Neuron (in vitro differentiated cells): Measurements from ENCODE around the gene PCK1.

Experiments used
- H2AFZ ChIP-seq: one replicate; pipeline ENCODE4 v1.6.1; 2013; ENCODE audit warnings: low read depth, mild to moderate bottlenecking, inconsistent platforms, low read length, moderate library complexity
- H3K27me3 ChIP-seq: one replicate; pipeline ENCODE4 v1.6.1; 2013; ENCODE audit warnings: low read length; ENCODE audit not compliant: insufficient read depth
- H3K36me3 ChIP-seq: one replicate; pipeline ENCODE4 v1.6.1; 2013; ENCODE audit warnings: low read length; ENCODE audit not compliant: insufficient read depth
- H3K4me1 ChIP-seq: one replicate; pipeline ENCODE4 v1.6.1; 2013; ENCODE audit warnings: low read length; ENCODE audit not compliant: insufficient read depth
- H3K4me3 ChIP-seq: 2 replicates; pipeline ENCODE4 v1.5.1; 2013; ENCODE audit warnings: mild to moderate bottlenecking, low read length, moderate library complexity
- H3K9me3 ChIP-seq: one replicate; pipeline ENCODE4 v1.6.1; 2013; ENCODE audit warnings: low read length

PCK1 gene

DNA sequence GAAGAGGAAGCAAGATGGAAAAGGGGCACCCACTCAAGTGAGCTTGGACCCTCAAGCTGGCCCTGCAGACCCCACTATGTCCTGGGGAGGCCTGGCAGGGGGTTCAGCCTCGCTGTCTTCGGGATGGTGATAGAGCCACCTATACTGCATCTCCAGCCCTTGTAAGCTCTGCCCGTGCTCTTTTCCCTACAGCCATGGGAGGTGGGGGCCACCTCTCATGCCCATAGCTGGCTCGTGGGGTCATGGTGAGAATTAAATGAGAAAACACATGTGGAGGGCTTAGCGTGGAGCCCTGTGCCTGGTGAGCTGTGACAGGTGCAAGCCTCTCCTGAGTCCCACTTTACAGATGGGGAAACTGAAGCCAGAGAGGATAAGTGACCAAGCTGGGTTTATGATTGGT is 27.7 kb downstream of the PCK1 start:
- H3K27me3 ChIP-seq, result peaks cover 6% of the 10 kb centered on the region
- H3K4me1 ChIP-seq, result no peaks in the 10 kb centered on the region
- H3K4me3 ChIP-seq, result no peak overlapping the region
- no peaks in the 10 kb centered on the region for H3K36me3 ChIP-seq
- no peak overlapping the region for H2AFZ ChIP-seq
- no peaks in the 10 kb centered on the region for H3K9me3 ChIP-seq

DNA sequence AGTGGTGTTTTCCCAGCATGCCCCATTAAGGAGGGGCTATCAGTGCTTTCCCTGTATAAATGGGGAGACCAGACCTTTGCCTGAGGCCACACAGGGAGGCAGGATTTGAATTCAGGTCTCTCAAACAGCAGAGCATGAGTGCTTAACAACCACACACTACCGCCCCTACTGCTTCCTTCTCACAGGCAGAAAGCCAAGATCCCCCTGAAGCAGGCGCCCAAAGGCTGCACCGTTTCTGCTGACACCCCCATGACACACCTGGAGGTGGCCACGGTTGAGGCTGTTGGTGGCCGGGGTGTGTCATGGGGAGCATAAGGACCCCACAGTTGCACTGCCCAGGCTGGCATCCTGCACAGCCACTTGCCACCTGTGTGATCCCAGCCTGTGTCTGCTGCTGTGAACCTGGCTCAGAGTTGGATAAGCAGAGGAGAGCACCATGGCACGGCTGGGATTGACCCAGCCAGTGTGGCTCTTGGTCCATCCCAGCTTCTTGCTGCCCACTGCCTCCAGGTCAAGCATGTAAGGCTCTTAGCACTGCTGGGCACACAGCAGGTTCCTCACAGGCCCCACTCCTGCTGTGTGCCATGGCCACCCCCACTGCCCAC is 28.3 kb downstream of the PCK1 start:
- H3K27me3 ChIP-seq, result peaks cover 6% of the 10 kb centered on the region

DNA sequence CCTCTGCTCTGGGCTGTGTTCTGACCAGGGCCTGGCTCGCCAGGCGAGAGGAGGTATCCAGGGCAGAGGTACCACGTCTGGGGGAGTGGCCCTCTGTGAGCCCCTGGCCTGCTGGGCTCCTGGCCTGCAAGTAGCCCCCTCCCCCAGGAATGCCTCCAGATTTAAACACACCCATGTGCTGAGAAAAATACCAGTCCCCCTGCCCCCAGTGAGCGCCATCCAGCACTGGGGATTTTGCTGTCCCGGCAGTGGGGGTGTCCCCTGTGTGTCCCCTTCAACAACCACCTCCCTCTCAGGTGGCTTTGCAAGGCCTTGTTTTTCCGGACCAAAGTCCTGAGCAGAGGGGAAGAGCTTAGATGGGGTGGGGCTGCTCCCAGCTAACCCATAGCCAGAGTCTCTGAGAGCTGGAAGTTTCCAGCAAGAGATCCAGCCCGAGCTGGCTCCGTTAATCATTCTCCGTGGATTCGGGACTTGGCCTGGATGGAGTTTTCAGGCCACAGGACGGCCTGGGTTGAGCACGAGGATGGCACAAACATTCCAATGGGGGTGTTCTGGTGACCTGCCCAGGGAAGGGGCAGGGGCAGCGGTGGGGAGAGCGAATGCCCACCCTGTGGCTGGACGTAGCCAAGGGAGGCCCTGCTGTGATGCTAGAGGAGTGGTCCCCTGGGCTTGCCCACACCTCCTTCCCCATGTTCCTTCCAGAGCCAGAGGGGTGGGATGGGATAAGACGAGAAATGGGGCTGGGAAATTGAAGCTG is 29.0 kb downstream of the PCK1 start:
- H2AFZ ChIP-seq, result no peak overlapping the region
- no peaks in the 10 kb centered on the region for H3K36me3 ChIP-seq
- H3K4me1 ChIP-seq, result no peaks in the 10 kb centered on the region
- H3K9me3 ChIP-seq, result no peaks in the 10 kb centered on the region
- H3K27me3 ChIP-seq, result peaks cover 10% of the 10 kb centered on the region
- no peak overlapping the region for H3K4me3 ChIP-seq

More for the DNA sequence above, 28.3 kb downstream of the PCK1 start:
- no peaks in the 10 kb centered on the region for H3K36me3 ChIP-seq
- no peaks in the 10 kb centered on the region for H3K4me1 ChIP-seq
- no peak overlapping the region for H2AFZ ChIP-seq
- no peak overlapping the region for H3K4me3 ChIP-seq
- no peaks in the 10 kb centered on the region for H3K9me3 ChIP-seq

DNA sequence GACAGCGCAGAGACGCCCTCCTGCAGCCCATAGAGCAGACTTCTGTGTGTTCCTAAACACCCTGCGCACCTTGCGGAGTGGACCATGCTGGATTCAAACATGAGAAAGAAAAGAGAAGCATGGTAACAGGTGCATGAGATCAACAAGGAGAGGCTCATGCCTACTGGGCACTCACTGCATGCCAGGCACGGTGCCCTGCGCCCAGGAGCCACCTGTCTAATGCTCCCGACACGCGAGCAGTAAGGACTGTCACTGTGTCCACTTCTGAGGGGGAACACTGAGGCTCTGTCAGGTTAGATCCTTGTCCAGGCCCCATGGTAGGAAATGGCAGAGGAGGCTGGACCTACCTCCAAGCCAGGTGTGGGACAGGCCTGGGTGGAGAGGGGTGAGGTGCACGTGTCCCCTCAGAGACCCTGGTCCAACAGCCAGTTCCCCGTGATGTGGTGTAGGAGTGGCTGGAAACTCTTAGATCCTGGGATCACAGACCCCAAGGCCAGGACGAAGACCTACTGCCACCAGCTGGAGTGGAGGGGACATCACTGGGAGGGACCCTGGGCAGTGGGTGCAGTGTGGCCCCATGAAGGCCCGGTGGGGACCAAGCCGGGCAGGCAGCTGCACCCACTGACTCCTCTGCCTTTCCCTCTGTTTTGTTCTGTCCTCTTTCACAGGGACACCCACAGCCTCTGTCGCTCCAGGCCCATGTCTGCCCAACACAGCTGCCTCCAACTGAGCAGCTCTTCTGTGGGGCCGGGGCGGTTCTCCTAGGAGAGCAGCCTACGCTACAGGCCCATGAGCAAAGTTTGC is 29.8 kb downstream of the PCK1 start:
- H3K27me3 ChIP-seq, result peaks cover 14% of the 10 kb centered on the region
- H3K9me3 ChIP-seq, result no peaks in the 10 kb centered on the region
- H3K4me3 ChIP-seq, result no peak overlapping the region
- no peak overlapping the region for H2AFZ ChIP-seq
- no peaks in the 10 kb centered on the region for H3K4me1 ChIP-seq
- no peaks in the 10 kb centered on the region for H3K36me3 ChIP-seq

DNA sequence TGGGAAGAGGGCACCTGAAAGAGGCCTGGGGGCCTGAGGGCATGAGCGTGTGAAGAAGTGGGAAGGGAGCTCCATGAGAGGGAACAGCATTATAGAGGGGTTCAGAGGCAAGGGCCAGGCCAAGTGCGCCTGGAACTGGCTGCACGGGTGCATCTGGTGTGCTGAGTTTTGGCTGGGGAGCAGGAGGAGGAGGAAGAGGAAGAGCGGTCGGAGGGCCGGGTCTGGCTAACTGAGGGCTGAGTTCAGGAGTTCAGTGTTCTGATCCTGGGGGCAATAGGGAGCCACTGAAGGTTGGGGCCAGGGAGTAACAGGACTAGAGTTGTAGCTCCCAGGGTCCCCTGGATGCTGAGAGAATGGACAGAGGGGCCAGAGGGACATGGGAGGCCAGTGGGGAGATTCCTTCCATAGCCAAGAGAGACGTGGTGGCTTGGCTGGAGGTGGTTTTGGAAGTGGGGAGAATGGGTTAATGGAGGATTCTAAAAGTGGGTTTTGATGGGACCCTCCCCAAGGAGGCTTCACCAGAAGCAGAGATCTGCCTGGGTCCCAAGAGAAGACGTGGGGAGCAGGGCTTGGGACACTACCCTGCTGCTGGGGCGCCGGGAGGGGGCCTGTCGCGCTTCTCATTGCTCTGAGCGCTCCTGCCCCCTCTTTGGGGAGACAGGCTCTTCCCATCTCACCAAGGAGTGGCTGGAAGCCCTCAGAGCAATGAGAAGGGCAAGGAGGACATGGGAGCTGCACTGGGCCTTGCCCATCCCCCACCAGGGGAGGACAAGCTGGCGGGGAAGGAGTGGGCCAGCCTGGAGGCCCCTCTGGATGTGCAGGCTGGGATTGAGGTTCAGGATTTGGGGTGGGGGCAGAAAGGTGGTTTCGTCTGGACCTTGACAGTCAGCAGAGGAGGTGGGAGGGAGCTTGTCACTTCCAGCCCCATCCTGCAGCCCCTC is 30.6 kb downstream of the PCK1 start:
- H3K9me3 ChIP-seq, result no peaks in the 10 kb centered on the region
- H2AFZ ChIP-seq, result no peak overlapping the region
- H3K4me3 ChIP-seq, result no peak overlapping the region
- H3K27me3 ChIP-seq, result peaks cover 14% of the 10 kb centered on the region
- H3K36me3 ChIP-seq, result no peaks in the 10 kb centered on the region
- H3K4me1 ChIP-seq, result no peaks in the 10 kb centered on the region

DNA sequence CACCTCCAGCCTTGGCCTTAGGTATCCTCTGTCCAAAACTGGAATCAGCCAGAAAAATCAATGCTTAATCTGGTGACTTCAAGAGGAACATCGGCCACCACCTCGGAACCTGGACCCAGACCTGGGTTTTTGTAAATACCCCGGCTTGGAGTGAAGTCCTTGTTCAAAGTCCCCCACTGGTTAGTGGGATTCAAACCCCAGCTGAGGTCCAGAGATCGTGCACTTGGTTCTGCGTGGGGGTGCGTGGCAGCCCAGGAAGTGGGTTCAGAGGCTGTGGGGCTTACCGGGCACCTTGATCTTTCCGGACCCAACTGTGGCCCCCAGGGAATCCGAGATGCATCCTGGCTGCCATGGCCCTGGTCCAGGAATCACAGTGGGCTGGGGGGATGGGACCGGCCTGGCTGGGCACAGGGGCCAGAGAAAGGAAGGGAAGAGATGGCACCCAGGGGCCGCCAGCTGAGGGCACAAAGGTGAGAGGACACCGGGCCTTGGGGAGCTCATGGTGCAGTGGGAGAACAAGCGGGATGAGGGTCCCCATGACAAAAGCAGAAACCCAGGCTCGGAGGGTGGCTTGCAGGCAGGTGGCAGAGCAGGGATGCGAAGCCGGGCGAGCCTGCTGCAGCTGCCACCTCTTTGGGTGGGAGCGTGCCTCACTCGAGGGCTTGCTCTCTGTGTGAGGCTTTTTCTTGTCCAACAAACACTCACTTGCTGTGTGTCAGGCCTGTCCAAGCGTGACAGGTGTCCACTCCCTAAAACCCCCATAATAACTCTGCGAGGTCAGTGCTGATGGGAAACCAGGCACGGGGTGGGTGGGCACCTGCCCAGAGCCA is 31.6 kb downstream of the PCK1 start:
- H3K4me3 ChIP-seq, result no peak overlapping the region
- no peaks in the 10 kb centered on the region for H3K36me3 ChIP-seq
- no peaks in the 10 kb centered on the region for H3K4me1 ChIP-seq
- H3K27me3 ChIP-seq, result peaks cover 16% of the 10 kb centered on the region
- H2AFZ ChIP-seq, result no peak overlapping the region
- no peaks in the 10 kb centered on the region for H3K9me3 ChIP-seq

DNA sequence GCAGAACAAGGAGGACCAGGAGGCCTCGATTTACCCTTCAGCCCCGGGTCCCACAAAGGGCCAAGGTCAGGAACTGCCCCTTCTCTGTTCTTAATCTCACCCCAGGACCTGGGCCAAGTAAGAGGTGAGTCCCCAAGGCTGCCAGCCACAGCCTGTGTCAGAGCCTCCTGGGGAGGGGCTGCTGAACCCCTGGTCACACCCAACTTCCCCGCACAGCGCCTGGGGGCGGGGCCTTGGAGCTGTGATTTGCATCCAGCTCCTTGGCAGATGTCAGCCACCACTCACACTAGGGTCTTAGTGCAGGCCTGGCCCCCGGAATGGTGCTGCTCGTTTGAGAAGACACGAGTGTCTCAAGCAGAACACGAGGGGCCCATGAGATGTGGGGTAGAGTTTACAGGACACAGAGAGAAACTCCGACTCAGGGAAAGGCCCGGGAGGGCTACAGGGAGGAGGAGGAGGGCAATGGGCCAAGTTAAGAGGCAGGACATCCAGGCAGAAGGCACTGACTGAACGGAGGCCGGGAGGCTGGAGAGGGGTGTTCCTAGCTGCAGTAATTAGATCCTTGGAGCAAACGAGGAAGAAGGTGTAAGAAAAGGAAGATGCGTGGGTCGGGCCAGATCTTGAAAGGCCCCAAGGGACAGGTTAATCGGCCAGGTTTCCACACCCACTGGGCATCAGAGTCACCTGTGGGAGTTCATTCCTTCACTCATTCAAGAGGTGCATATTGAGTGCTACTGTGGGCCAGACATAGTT is 32.4 kb downstream of the PCK1 start:
- Histone ChIP-seq H2AFZ (no peak overlapping the region), H3K27me3 (peaks cover 20% of the 10 kb centered on the region), H3K36me3 (no peaks in the 10 kb centered on the region), H3K4me3 (no peak overlapping the region), H3K9me3 (no peaks in the 10 kb centered on the region), H3K4me1 (no peaks in the 10 kb centered on the region)

DNA sequence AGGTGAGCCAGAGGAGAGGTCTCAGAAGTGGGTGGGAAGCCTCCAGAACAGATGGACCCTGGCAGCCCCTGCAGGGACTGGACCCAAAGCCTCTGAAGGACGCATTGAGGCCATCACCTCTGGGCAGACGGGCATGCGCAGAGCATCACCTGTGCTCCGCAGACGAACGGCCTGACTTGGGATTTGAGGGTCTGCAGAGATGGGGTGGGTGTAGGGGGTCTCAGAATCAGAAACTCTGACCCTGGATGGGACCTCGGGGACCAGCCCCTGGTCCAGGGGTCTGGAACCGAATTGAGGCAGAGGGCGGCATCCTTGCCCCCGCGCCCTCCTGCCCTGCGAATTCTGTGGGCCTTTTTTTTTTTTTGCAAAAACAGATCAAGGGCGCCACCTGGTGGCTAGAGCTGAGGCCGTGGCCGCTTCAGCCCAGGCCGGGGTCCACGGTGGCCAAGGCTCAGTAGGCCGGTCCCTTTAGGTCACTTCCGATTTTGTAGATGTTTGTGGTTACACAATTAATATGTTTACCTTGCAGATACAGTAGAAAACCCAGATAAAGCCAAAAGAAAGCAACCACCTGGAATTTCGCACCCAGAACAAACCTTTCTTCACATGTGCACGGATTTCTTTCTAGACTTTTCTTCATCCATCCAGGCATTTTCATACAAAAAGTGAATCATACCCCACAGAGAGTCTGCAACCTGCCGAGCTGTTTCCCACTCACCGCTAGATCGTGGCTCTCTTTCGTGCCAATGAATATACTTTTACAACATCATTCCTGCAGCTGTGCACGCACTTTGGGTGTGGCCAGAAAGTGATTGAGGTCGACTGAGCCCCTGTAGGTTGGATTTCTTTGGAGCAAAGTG is 33.4 kb downstream of the PCK1 start:
- peaks cover 28% of the 10 kb centered on the region for H3K27me3 ChIP-seq
- no peaks in the 10 kb centered on the region for H3K36me3 ChIP-seq
- H3K4me1 ChIP-seq, result no peaks in the 10 kb centered on the region
- H2AFZ ChIP-seq, result no peak overlapping the region
- no peak overlapping the region for H3K4me3 ChIP-seq
- H3K9me3 ChIP-seq, result no peaks in the 10 kb centered on the region

DNA sequence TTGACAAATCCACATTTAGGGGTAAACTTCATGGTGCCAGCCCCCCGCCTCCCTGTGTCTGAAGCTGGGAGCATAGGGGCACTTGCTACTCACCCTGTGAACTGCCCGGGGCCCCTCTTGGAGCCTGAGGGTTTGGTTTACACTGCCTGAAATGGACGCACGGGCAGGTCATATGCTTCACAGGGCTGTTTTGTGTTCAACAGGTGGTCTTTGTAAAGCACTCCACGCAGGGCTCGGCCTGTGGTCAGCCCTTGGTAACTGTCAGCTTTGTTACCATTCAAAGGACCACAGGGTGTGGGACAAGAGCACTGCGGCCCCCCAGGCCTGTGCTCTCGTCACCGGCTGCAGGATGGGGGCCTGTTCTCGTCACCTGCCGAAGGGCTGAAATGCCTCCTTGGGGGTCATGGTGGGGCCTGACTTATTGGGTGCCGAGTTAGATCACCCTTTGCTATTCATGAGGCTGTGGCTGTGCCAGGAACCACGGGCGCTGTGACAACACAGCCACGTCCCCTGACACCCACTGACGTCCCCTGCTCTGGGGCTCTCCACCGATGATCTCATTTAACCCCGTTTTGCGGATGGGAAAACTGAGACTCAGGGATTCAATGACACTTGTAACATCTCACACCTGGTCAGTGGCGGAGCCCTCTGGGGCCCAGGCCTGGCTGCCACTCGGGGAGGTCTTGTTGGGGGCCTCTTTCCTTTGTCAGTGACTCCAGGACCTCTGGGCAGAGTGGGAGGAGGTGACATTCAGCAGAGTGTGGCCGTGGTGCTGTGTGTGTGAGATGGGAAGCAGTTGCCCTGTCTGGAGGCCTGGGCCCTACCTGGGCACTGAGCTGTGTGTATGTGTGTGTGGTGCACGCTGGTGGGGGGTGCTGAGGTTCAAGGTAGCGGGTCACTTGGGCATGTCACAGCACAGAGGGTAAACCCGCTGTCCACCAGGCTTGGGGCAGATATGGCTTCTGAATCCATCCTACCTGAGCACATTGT is 34.4 kb downstream of the PCK1 start:
- Histone ChIP-seq H2AFZ (no peak overlapping the region), H3K9me3 (no peaks in the 10 kb centered on the region), H3K36me3 (no peaks in the 10 kb centered on the region), H3K4me3 (no peak overlapping the region), H3K27me3 (peaks cover 28% of the 10 kb centered on the region), H3K4me1 (no peaks in the 10 kb centered on the region)

DNA sequence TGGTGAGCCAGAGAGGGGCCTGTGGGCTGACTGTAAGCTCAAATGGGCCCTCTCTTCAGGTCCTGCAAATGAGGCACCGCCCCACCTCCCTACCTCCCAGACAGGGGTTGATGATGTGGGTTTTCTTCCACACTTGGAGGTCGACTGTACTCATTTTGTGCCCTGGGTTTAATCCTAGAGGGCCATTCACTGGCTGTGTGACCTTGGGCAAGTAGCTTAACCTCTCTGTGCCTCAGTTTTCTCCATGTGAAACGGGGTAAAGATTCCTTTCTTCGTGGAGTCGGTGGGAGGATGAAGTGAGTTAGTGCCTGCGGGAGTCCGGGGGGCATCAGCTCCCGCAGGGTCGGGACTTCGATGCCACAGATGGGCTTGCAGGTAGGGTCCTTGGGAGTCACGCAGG is 35.4 kb downstream of the PCK1 start:
- no peak overlapping the region for H3K4me3 ChIP-seq
- H3K9me3 ChIP-seq, result no peaks in the 10 kb centered on the region
- no peak overlapping the region for H2AFZ ChIP-seq

More for the DNA sequence above, 35.4 kb downstream of the PCK1 start:
- Histone ChIP-seq H3K4me1 (no peaks in the 10 kb centered on the region), H3K27me3 (peaks cover 28% of the 10 kb centered on the region), H3K36me3 (no peaks in the 10 kb centered on the region)
